ENCODE measurements around the gene HYAL2.

Gene HYAL2

DNA sequence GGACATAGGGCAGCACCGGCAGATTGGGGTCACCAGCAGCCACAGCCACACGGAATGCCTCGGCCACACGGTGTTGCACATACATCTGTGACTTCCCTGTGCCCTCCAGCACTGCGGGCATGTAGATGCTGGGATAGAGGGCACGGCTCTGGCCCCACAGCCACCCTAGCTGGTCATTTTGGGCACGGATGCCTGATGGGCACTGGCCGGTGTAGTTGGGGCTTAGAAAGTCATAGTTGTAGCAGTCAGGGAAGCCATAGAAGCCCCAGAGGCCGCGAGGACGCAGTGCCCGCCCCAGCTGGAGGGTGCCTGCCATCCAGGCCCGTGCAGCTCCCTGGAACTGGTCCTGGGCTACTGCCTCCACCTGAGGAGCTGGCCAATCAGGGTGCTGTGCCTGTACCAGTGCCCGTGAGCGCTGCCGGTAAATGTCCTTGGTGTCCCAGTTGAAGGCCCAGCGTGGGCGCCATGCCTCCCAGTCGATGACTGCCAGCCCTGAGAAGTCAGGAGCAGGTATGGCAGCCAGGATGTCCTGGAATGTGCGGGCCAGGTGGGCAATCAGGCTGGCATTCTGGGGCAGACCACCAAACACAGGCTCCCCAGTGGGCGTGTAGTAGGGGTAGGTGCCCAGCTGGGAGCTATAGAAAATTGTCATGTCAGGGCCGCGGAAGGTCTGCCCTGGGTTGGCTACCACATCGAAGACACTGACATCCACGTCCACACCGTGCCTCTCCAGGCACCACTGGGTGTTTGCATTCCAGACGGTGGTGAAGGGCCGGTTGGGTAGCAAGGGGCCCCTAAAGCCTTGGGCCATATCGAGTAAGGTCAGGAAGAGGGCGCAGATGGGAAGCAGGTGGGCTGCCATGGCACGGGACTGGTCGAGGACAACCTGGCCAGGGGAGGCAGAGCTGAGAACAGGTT, 20.2 kb downstream of the HYAL2 start:
- in situ Hi-C loops (cut with MboI; ENCODE audit: low sequenced_read_pairs): no loop called here
- Histone ChIP-seq H3K4me3 (no peak overlapping the region), H3K36me3 (replicated peaks) (no peaks in the 10 kb centered on the region), H3K27me3 (ENCODE audit: low read depth) (no peaks in the 10 kb centered on the region), H3K9me3 (peaks cover 11% of the 10 kb centered on the region), H3K4me1 (peaks cover 12% of the 10 kb centered on the region)
- DNase-seq (ENCODE audit: low spot score in 2 of 2): no peak

DNA sequence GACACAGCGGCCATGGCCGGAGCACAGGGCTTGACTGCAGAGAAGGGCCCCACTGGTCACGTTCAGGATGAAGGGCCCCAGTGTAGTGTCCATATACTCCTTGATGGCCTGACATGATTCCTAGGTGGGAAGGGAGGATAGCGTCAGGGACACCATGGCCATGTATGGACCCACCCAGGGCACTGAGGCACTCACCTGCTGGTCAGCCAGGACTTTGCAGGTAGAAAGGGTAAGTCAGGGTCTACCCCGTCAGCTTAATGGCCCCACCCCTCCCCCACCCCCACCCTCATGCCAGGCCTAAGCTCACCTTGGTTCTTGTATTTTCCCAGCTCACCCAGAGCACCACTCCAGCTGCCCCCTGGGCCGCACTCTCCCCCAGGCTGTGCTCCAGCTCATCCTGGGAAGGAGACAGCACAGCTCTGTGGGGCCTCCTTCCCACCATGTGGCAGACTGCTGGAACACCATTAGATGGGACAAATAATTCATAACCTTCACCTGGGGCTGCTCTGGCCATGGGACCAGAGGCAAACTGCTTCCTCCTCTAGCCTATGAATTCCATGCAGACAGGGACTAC, 21.8 kb downstream of the HYAL2 start:
- Histone ChIP-seq H3K36me3 (replicated peaks) (no peaks in the 10 kb centered on the region), H3K4me3 (no peak overlapping the region), H3K9me3 (no peaks in the 10 kb centered on the region), H3K27me3 (ENCODE audit: low read depth) (no peaks in the 10 kb centered on the region), H3K4me1 (peaks cover 12% of the 10 kb centered on the region)
- in situ Hi-C loops (cut with MboI; ENCODE audit: low sequenced_read_pairs): no loop called here
- no peak for DNase-seq (ENCODE audit: low spot score in 2 of 2)

DNA sequence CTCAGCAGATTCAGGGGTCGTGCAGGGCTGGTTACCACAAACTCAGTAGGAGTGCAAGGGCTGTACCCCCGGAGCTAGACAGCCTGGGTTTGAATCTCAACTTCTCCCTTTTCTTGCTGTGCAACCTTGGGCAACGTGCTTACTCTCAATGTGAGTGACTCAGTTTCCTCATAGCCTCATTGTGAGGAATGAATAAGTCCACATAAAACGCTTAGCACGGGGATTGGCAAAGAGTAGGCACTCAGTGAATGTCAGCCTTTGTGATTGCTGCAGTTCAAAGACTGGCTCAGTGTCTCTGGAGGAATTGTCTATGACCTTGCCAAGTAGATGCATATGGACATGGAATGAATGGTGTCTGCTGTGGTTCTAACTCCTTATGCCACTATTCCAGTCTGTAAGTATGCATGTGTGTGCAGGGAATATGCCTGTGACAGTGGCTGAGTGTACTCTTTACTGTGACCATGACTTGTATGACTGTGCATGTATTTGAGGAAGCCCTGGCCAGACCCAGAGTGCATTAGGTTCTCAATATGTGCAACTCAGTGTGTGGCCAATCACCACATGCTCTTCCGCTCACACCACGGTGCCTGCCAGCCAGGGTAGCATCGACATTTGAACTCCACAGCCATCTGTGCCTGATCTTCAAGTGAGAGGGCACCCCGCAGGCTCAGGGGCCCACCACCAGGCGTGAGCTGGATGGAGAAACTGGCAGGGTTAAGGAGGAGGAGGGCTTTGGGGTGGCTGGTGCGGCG, 22.4 kb downstream of the HYAL2 start:
- DNase-seq (ENCODE audit: low spot score in 2 of 2): no peak
- H3K4me3 ChIP-seq: peak overlapping the region; percentile 75
- in situ Hi-C loops (cut with MboI; ENCODE audit: low sequenced_read_pairs): no loop called here

DNA sequence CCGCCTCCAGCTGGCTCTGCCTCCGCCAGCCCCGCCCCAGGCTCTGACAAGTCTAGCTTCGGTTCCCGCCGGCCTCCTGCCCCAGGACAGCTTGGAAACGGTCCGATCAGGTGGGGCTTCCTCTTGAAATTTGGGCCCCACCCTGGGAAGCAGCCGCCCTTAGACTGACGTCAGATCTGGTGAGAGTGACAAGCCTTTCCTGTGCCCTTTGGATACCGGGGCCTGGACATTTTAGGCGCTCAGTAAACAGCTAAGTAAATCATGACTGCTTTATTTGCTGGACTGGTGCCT, 23.0 kb downstream of the HYAL2 start:
- no peak for DNase-seq (ENCODE audit: low spot score in 2 of 2)
- Histone ChIP-seq H3K4me1 (peaks cover 12% of the 10 kb centered on the region), H3K4me3 (peak overlapping the region; percentile 75), H3K27me3 (ENCODE audit: low read depth) (no peaks in the 10 kb centered on the region), H3K9me3 (no peaks in the 10 kb centered on the region), H3K36me3 (replicated peaks) (no peaks in the 10 kb centered on the region)
- in situ Hi-C loops (cut with MboI; ENCODE audit: low sequenced_read_pairs): no loop called here

More for the DNA sequence above, 22.4 kb downstream of the HYAL2 start:
- Histone ChIP-seq H3K27me3 (ENCODE audit: low read depth) (no peaks in the 10 kb centered on the region), H3K4me1 (peaks cover 12% of the 10 kb centered on the region), H3K36me3 (replicated peaks) (no peaks in the 10 kb centered on the region), H3K9me3 (no peaks in the 10 kb centered on the region)

DNA sequence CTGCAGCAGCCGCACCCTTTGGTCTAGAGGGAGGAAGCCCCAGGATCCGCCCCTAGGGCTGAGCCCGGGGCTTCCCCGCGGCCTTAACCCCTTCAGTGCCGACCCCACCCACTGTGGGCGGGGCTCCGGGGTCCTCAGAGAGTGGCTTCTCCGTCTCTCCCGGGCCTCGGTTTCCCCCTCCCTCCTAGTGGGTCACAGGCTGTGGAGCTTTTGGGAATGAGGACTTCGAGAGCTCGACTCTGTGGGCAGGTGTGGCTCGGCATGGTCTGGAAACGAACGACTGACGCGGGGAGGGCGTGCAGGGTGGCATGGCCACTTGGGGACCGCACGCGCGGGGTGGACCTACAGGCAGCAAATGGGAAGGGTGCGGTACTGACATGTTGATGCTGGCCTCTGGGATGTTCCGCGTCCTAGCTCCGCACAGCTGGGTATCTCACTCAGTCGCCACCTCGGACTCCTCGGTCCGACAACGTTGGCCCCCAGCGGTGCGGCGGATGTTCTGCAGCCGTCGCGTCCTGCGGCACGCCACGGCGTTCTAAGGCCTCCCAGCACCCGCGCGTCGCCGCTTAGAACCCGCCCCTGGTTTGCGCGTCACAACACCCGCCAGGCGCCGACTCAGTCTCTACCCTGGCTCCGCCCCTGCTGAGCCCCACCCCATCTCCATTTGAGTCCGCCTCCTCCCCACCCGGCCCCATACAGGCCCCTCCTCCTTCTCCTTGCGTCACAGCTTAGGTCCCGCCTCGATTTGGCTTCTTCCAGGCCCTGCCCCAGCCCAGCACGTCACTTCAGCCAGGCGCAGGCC, 23.5 kb downstream of the HYAL2 start, which contains the start of the genes HYAL3 and NAA80:
TSS of gene HYAL3 (minus strand) at position 570 of the 802 bp plus-strand sequence. CDS start 3,803 bp downstream, outside the sequence.
TSS of gene NAA80 (minus strand) at position 570 of the 802 bp plus-strand sequence. CDS start 1,942 bp downstream, outside the sequence.
- H3K9me3 ChIP-seq: no peaks in the 10 kb centered on the region
- peak within 1 kb of the TSS; percentile 75 for H3K4me3 ChIP-seq
- H3K27me3 ChIP-seq (ENCODE audit: low read depth): no peaks in the 10 kb centered on the region
- in situ Hi-C loops (cut with MboI; ENCODE audit: low sequenced_read_pairs): no loop called here
- DNase-seq (ENCODE audit: low spot score in 2 of 2): peak; percentile 97 to 100
- H3K4me1 ChIP-seq: peaks cover 12% of the 10 kb centered on the region
- H3K36me3 ChIP-seq (replicated peaks): no peaks in the 10 kb centered on the region

DNA sequence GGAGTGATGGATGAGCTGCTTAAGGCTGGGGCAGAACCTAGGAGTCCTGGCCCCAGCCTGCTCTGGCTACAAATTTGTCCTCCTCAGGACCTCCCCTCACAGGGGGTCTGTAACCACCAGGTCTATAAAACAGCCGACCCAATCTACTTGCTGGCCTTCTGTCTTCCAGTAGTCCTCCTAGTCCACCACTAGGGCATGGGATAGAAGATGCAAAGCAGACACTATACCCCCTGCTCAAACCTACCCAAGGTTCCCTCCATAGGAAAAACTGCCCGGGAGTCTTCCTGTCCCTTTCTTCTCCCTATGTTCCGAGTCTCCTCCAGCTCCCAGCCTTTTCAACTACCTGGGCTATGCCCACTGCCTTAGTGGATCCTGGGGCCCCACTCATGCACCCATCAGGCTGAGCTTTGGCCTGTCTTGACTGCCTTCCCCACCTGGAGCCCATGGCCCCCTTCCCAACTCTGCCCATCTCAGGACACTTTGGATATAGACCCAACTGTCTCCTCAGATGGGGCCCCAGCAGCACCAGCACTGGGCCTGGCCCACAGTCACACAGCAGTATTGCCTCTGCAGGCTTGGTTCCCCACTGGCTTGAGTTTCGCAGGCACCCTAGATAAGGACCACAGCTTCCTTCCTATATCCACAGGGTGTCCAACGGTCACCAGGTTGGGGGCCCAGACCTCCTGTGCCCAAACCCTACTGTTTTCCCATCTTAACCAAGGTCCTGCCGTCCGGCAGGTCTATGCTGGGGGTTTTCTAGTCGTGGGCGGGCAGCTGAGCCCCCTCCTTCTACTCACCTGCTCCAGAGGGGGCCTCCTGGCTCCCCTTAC, 24.4 kb downstream of the HYAL2 start:
- Histone ChIP-seq H3K4me3 (peak overlapping the region; percentile 75), H3K4me1 (peaks cover 12% of the 10 kb centered on the region), H3K27me3 (ENCODE audit: low read depth) (no peaks in the 10 kb centered on the region), H3K9me3 (no peaks in the 10 kb centered on the region), H3K36me3 (replicated peaks) (no peaks in the 10 kb centered on the region)
- no peak for DNase-seq (ENCODE audit: low spot score in 2 of 2)
- in situ Hi-C loops (cut with MboI; ENCODE audit: low sequenced_read_pairs): no loop called here

DNA sequence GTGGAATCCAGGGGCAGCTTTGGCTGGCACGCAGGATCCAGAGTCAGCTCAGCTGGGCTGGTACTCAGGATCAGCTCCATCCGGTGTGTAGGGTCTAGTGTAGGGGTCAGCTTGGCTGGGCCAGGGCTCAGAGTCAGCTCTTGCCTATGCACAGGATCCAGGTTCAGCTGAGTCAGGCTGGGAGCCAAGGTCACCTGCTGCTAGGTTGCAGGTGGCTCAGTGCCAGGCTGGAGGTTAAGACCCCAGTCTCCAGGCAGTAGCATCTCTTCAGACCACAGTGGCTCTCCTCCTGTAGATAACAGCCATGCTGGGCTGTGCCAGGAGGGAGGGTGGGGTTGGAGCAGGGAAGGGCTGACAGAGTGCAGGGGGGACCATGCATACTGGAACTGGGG, 25.2 kb downstream of the HYAL2 start:
- peaks cover 17% of the 10 kb centered on the region for H3K4me1 ChIP-seq
- no peak overlapping the region for H3K4me3 ChIP-seq
- no peaks in the 10 kb centered on the region for H3K36me3 ChIP-seq (replicated peaks)
- in situ Hi-C loops (cut with MboI; ENCODE audit: low sequenced_read_pairs): no loop called here
- DNase-seq (ENCODE audit: low spot score in 2 of 2): no peak
- H3K9me3 ChIP-seq: no peaks in the 10 kb centered on the region
- H3K27me3 ChIP-seq (ENCODE audit: low read depth): no peaks in the 10 kb centered on the region

DNA sequence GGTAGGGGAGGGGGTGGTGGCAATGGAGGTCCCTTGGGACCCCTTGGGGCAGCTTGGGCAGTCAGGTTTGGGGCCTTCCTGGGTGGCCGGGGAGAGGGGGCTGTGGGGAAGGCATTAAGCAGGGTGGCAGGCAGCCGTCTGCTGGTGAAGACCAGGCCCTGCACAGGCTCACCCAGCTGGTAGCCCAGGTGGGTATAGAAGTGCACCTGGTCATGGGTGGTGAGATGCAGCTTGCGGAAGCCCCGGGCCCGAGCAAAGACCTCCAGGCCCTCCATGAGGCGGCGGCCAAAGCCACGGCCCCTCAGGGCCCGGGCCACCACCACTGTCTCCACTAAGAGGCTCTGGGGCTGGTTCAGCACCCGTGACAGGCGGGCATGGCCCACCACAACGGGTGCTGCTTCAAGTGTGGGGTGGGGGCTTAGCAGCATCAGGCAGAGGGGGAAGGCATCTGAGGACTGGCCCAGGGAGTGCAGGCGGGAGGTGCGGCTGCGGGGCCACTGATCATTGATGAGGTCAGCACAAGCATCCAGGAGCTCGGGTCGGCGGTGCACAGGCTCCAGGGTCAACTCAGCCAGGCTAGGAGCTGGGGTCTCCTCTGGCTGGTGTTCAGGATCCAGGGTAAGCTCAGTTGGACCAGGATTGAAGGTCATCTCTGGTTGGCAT, 25.7 kb downstream of the HYAL2 start:
- Histone ChIP-seq H3K27me3 (ENCODE audit: low read depth) (no peaks in the 10 kb centered on the region), H3K4me3 (no peak overlapping the region), H3K9me3 (no peaks in the 10 kb centered on the region), H3K4me1 (peaks cover 17% of the 10 kb centered on the region), H3K36me3 (replicated peaks) (peaks cover under 1% of the 10 kb centered on the region; the same call in 1 of the 2 replicates)
- in situ Hi-C loops (cut with MboI; ENCODE audit: low sequenced_read_pairs): no loop called here
- DNase-seq (ENCODE audit: low spot score in 2 of 2): no peak

DNA sequence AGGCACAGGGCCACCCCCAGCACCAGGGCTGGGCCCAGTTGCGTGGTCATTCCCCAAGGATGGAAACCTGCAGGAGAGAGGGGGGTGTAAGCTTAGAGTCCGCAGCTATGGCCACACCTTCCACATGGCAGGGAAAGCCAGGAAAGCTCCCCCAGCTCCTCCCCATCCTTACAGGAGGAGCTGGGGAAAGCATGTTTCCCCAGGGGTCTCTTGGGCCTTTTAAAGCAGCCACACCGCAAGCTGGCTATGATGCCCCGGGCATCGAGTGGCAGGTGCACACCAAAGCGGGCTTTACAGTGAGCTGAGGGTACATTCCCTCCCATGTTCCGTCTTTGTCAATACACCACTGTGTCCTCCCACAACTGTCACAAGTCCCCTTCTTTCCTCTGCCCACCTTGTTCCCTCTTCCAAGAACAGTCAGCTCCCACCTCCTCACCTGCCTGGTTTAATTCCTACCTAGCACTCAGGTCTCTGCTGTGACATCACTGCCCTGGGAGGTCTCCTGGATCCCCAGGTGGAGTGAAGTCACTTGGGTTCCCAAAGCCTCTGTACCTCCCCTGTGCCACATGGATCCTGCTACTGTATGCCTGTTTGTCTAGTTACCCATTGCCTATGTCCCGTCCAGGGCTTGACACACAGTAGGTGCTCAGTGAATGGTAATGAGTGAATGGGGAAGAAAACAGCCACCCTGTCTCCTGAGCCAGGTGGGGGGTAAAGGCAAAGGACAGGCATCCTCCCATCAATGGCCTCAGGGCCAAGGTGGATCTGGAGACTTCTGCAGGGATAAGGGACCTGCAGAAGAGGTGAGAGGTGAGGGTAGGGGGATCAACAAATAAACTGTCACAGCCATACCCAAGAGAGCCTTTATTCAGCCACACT, 26.8 kb downstream of the HYAL2 start:
- DNase-seq (ENCODE audit: low spot score in 2 of 2): no peak
- Histone ChIP-seq H3K27me3 (ENCODE audit: low read depth) (no peaks in the 10 kb centered on the region), H3K4me1 (peaks cover 17% of the 10 kb centered on the region), H3K36me3 (replicated peaks) (peaks cover 4% of the 10 kb centered on the region), H3K4me3 (no peak overlapping the region), H3K9me3 (no peaks in the 10 kb centered on the region)
- in situ Hi-C loops (cut with MboI; ENCODE audit: low sequenced_read_pairs): no loop called here

DNA sequence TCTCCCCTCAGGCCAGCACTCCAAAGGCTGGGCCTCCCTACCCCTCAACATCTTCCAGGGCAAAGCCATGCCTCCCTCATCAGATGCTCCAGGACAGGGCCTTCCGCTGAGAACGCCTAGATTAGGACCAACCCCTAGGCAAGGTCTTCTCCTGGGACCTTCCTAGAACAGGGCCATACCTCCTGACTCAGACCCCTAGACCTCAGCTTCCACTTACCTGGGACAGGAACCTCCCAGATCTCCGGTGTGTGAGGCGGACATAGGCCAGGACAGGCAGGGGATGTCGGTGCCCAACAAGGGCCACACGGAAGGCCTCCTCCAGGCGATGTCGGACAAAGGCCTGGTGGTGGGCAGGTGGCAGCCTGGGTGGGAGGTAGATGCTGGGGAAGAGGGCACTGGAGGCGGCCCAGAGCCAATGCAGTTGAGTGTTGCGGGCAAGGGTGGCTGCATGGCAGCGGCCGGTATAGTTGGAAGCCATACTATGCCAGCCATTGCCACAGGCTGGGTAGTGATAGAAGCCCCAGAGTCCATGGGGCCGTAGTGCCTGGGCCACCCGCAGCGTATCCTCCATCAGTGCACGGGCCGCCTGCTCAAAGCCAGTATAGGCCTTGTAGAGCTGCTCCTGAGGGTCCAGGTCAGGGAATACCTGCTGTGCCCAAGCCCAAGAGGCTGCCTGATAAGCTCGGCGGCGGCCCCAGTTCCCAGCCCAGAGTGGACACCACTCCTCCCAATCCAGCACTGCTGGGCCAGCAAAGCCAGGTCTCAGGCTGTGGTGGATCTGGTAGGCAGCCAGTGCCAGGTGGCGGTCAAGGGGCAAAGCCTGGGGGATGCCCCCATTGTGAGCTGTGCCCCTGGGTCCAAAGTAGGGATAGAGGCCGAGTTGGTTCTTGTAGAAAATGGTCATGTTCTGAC, 27.8 kb downstream of the HYAL2 start:
- Histone ChIP-seq H3K9me3 (no peaks in the 10 kb centered on the region), H3K4me1 (peaks cover 9% of the 10 kb centered on the region), H3K27me3 (ENCODE audit: low read depth) (no peaks in the 10 kb centered on the region), H3K4me3 (no peak overlapping the region), H3K36me3 (replicated peaks) (peaks cover 13% of the 10 kb centered on the region)
- in situ Hi-C loops (cut with MboI; ENCODE audit: low sequenced_read_pairs): loop anchor here (5.0 kb wide), 1 partner anchor 33 kb away; the partner anchor contains the start of gene TUSC2
- DNase-seq (ENCODE audit: low spot score in 2 of 2): no peak

DNA sequence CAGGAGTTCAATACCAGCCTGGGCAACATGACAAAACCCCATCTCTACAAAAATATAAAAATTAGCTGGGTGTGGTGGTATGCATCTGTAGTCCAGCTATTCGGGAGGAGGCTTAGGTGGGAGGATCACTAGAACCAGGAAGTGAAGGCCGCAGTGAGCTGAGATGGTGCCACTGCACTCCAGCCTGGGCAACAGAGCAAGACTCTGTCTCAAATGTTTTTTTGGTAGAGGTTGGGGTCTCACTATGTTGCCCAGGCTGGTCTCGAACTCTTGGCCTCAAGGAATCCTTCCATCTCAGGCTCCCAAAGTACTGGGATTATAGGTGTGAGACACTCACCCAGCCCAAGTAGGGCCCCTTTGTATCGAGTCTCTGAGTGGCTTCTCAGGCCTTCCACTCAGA, 28.5 kb downstream of the HYAL2 start:
- Histone ChIP-seq H3K4me1 (peaks cover 9% of the 10 kb centered on the region), H3K27me3 (ENCODE audit: low read depth) (no peaks in the 10 kb centered on the region), H3K36me3 (replicated peaks) (peaks cover 19% of the 10 kb centered on the region), H3K9me3 (no peaks in the 10 kb centered on the region), H3K4me3 (no peak overlapping the region)
- in situ Hi-C loops (cut with MboI; ENCODE audit: low sequenced_read_pairs): loop anchor here (5.0 kb wide), 1 partner anchor 33 kb away; the partner anchor contains the start of gene TUSC2
- no peak for DNase-seq (ENCODE audit: low spot score in 2 of 2)

Data from HAP-1 (cell line).